GM21737 (cell line): Measurements from ENCODE around the gene EPHA6.

Experiments used
- ATAC-seq: cut with Tn5 transposase; IDR thresholded peaks from one replicate; pipeline ENCODE4 v1.9.1; 2021; ENCODE audit warnings: mild to moderate bottlenecking, moderate library complexity; ENCODE audit not compliant: unreplicated experiment

The EPHA6 gene

DNA sequence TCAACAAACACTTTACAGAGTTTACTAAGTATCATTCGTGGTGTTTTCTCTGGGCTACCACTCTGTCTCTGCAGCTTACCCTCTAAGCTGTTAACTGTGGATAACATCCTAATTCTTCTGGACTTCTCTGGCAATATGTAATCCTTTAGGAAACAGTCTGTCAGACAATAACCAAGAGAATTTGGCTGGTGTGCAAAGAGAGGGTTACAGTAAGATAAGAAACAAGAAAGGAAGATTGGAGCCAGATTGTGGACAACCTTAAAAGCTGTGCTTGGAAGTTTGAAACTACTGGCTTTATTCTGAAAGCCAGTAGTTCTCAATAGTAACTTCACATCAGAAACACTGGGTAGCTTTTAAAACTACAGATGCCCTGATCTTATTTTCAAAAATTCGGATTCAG is 950.9 kb downstream of the EPHA6 start:
- ATAC-seq: no peak

DNA sequence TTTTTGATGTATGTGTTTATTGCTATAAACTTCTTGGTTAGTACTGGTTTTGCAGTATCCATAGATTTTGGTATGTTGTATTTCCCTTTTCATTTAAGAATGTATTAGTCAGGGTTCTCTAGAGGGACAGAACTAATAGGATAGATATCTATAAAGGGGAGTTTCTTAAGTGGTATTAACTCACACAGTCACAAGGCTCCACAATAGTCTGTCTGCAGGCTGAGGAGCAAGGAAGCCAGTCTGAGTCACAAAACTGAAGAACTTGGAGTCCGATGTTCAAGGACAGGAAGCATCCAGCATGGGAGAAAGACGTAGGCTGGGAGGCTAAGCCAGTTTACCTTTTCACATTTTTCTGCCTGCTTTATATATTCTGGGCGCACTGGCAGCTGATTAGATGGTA is 958.5 kb downstream of the EPHA6 start:
- no peak for ATAC-seq

DNA sequence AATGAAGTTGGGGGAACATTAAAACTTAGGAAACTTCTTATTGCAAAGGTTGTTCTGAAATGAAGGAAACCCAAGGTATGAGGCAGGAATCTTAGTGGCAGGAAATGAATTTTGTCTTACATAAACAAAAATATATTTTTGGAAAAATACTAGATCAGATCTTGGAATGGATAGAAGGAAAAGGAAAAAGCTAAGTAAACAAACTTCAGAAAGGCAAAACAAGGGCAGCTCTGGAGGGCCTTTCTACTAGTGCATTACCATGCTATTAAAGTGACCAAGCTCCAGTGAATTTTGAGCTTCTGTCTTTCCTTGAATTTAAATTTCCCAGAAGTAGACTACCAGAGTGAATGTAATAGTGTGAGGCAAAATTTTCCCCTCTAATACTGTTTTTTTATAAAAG is 963.8 kb downstream of the EPHA6 start:
- ATAC-seq: no peak

DNA sequence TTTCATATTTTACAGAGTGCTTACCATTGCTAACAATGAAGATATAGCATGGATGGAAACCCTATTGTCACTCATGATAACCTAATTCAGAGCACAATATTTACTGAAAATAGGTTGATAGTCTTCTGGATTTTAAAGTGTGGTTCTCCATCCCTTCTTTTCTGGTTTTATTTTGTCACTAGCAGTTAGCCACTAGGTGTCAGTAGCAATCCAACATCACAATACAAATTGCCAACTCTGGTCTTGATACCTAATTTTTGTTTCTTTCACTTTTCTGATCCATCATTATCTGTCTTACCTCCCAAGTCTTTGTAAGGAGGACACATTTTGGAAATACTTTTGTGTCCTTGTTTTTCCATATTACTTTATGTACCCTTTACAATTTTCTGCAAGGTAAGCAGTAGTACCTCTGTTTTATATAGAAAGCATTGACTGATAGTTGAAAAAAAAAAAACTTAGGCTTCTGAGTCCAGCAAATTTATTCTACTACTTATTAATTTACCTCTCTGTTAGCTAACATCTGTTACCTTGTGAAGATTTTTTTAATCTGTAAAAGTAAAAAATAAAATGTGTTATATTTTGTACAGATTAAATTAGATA is 979.1 kb downstream of the EPHA6 start:
- ATAC-seq: peak; percentile 59

DNA sequence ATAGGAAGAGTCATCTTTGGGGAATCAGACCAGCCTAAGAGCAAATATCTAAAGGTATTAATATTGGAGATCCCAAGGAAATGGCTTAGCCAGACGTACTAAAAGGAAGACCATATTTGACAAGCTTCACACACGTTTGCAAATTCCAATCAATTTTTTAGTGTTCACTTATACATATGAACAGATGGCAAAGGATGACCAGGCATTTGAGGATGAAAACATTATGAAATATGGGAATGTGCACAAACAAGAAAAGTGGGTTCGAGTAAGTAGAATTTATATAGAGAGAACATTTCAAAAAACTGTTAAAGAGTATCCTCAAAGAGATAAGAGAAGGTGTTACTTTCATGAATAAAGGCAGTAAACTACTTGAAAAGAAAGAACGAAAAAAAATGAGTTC is 981.6 kb downstream of the EPHA6 start:
- no peak for ATAC-seq
